Activated T-cell treated with anti-CD3 and anti-CD28 coated beads, Interleukin-2, amount 50 U/mL, for 72 hours (primary cell): ENCODE results near the gene GPATCH4. TPM values are rescaled to one million over a fixed set of nuclear protein-coding genes. Genes with fewer than 3 reads are reported as not detected.

Experiments used
- ATAC-seq, 2 donors: fragments of 150-1000 bp; cut with Tn5 transposase; replicated peaks in 1 of 2; 2 replicates each; pipeline ENCODE4 v1.10.0; 2021; ENCODE audit warnings: moderate library complexity in 2 of 2, mild to moderate bottlenecking in 1 of 2
- DNase-seq, 2 donors: peaks; one replicate each; pipeline ENCODE4 v3.0.0; 2021 to 2022; ENCODE audit warnings: mixed read lengths in 1 of 2
- H3K27ac Mint-ChIP-seq: one replicate; pipeline ENCODE4 v1.8.0; 2022; ENCODE audit warnings: mild to moderate bottlenecking, moderate library complexity, mixed read lengths
- H3K27me3 Mint-ChIP-seq: one replicate; pipeline ENCODE4 v1.8.0; 2022; ENCODE audit warnings: low read depth, mixed read lengths
- H3K36me3 Mint-ChIP-seq, 2 donors: one replicate each; pipeline ENCODE4 v1.8.0; 2022; ENCODE audit warnings: mixed read lengths in 2 of 2, mild to moderate bottlenecking in 1 of 2; ENCODE audit not compliant: insufficient read depth in 2 of 2
- H3K4me1 Mint-ChIP-seq: one replicate; pipeline ENCODE4 v1.8.0; 2022; ENCODE audit warnings: low read depth, mixed read lengths
- H3K4me3 Mint-ChIP-seq, 2 donors: one replicate each; pipeline ENCODE4 v1.8.0; 2022; ENCODE audit warnings: mild to moderate bottlenecking in 2 of 2, mixed read lengths in 2 of 2, moderate library complexity in 2 of 2
- H3K9me3 Mint-ChIP-seq, 2 donors: one replicate each; pipeline ENCODE4 v1.8.0; 2022; ENCODE audit warnings: mixed read lengths in 2 of 2
- total RNA-seq, 2 donors: library from RNA; stranded (reverse); gene quantifications; one replicate each; pipeline ENCODE4 v1.2.3, GENCODE V29; 2022

The GPATCH4 gene
- total RNA-seq, 2 donors from 2014 or later, result 25.6 to 31.6 TPM

DNA sequence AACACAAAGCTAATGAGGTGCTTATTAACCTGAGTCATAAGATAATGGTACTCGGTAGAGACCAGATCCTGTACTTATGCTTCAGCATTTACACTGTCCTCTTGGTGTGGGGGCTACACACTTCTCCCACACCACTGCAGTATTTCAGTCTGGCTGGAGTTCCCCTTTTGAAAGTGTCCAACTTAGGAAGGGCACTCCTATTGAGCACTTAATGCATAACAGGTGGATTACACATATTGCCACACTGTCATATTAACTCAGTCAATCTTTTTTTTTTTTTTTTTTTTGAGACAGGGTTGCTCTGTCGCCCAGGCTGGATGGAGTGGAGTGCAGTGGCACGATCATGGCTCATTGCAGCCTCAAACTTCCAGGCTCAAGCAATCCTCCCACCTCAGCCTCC is 1.5 kb downstream of the GPATCH4 start:
- Mint-ChIP-seq H3K36me3 (peaks cover 3 to 22% of the 10 kb centered on the region in 2 donors), H3K27ac (peak overlapping the region; percentile 19), H3K4me1 (peaks cover 45% of the 10 kb centered on the region), H3K4me3 (peak overlapping the region; percentile 87 to 90), H3K27me3 (no peaks in the 10 kb centered on the region), H3K9me3 (no peaks in the 10 kb centered on the region)
- ATAC-seq (peak; percentile 62 to 68), DNase-seq (no peak)

DNA sequence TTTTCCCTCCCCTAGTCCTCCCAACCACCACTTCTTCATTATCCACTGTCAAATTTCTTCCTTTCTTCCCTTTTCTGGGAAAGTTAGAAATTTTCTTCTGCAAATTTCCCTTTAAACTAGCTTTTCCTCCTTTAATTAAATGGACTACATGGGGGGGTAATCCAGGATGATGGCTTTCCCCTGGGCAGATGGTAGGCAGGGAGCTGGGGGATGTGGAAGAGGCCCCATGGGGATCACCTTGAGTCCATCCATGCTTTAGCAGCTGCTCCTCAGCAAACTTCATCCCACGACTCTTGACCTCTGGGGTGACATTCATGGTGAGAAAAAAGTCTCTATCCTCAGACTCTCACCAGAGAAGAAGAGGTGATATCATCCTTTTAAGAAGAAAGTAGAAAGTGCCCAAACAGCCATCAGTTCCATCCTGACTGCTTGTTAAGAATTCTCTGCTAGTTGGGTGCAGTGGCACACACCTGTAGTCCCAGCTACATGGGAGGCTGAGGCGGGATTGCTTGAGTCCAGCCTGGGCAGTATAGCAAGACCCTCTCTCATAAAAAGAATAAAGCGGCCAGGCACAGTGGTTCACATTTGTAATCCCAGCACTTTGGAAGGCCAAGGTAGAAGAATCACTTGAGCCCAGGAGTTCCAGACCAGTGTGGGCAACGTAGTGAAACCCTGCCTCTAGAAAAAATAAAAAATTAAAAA is 2.4 kb downstream of the GPATCH4 start:
- DNase-seq (no peak), ATAC-seq (no peak)
- Mint-ChIP-seq H3K9me3 (no peaks in the 10 kb centered on the region), H3K4me1 (peaks cover 48% of the 10 kb centered on the region), H3K36me3 (peaks cover 4 to 22% of the 10 kb centered on the region in 2 donors), H3K4me3 (no peak overlapping the region), H3K27ac (peak overlapping the region; percentile 52), H3K27me3 (no peaks in the 10 kb centered on the region)

GRCh38 chr1:156598125-156598524 is 3.2 kb downstream of the GPATCH4 start:
- H3K27me3 Mint-ChIP-seq, result no peaks in the 10 kb centered on the region
- peak overlapping the region; percentile 13 for H3K27ac Mint-ChIP-seq
- DNase-seq (no peak), ATAC-seq (no peak)
- no peaks in the 10 kb centered on the region for H3K9me3 Mint-ChIP-seq
- H3K4me3 Mint-ChIP-seq, result no peak overlapping the region
- H3K4me1 Mint-ChIP-seq, result peaks cover 47% of the 10 kb centered on the region
- H3K36me3 Mint-ChIP-seq, result peaks cover 4 to 22% of the 10 kb centered on the region in 2 donors

DNA sequence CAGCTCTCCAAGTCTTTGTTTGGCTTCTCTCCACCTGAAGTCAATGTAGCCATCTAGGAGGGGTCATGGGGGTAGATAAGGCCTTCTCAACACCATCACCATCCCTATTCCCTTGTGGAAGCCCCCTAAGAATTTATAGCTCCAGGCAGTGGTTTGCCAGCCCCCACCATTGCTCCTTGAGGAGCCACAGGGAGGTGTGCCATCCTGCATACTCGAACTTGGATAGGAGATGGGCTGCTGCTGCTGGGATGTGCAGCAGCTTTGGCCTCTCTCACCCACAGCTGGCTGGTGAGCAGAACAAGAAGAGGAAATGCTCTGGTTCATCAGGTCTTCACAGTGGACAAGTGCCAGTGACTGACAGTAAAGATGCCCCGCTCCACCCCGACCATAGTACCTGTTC is 4.9 kb downstream of the GPATCH4 start:
- no peak overlapping the region for H3K4me3 Mint-ChIP-seq

GRCh38 chr1:156595016-156595415 is 6.3 kb downstream of the GPATCH4 start:
- Mint-ChIP-seq H3K27ac (peak overlapping the region; percentile 23), H3K36me3 (peaks cover 4 to 19% of the 10 kb centered on the region in 2 donors), H3K4me1 (peaks cover 44% of the 10 kb centered on the region), H3K27me3 (no peaks in the 10 kb centered on the region), H3K4me3 (no peak overlapping the region), H3K9me3 (no peaks in the 10 kb centered on the region)
- ATAC-seq (no peak), DNase-seq (no peak)

More for the DNA sequence above, 4.9 kb downstream of the GPATCH4 start:
- peaks cover 4 to 22% of the 10 kb centered on the region in 2 donors for H3K36me3 Mint-ChIP-seq
- DNase-seq (no peak), ATAC-seq (no peak)
- no peaks in the 10 kb centered on the region for H3K9me3 Mint-ChIP-seq
- peaks cover 43% of the 10 kb centered on the region for H3K4me1 Mint-ChIP-seq
- peak overlapping the region; percentile 31 for H3K27ac Mint-ChIP-seq
- no peaks in the 10 kb centered on the region for H3K27me3 Mint-ChIP-seq

DNA sequence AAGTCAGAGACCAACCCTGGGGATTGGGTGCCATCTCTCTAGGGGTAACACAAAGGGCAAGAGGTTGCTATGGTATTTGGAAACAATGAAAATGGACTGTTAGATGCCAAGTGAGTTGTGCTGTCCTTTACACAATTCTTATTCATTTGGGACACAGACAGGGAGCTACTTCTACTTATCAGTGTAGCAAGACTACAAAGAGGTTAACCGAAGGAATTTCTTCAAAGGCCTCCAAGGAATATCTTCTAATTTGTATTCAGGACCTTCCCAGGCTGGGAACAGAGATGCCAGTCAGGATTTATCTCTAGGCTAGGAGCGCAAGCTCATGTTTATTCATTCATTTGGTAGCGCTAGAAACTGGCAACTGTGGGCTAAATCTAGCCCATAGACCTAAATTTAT is 7.1 kb downstream of the GPATCH4 start:
- no peaks in the 10 kb centered on the region for H3K9me3 Mint-ChIP-seq
- H3K27ac Mint-ChIP-seq, result peak overlapping the region; percentile 4
- H3K4me3 Mint-ChIP-seq, result no peak overlapping the region
- peaks cover 35% of the 10 kb centered on the region for H3K4me1 Mint-ChIP-seq
- no peaks in the 10 kb centered on the region for H3K27me3 Mint-ChIP-seq
- ATAC-seq (no peak), DNase-seq (no peak)
- H3K36me3 Mint-ChIP-seq, result peaks cover 4 to 19% of the 10 kb centered on the region in 2 donors

- Mint-ChIP-seq H3K36me3 (peaks cover 4 to 17% of the 10 kb centered on the region in 2 donors), H3K9me3 (no peaks in the 10 kb centered on the region), H3K4me3 (no peak overlapping the region), H3K27me3 (no peaks in the 10 kb centered on the region), H3K27ac (no peak overlapping the region), H3K4me1 (peaks cover 30% of the 10 kb centered on the region)
- DNase-seq (no peak), ATAC-seq (no peak)
Measured at GRCh38 chr1:156593661-156593989, 7.7 kb downstream of the GPATCH4 start.

GRCh38 chr1:156592910-156593660 is 8.2 kb downstream of the GPATCH4 start:
- Mint-ChIP-seq H3K27ac (peak overlapping the region; percentile 31), H3K36me3 (peaks cover 4 to 13% of the 10 kb centered on the region in 2 donors), H3K27me3 (no peaks in the 10 kb centered on the region), H3K4me3 (peak overlapping the region; percentile 66 to 83), H3K9me3 (no peaks in the 10 kb centered on the region), H3K4me1 (peaks cover 25% of the 10 kb centered on the region)
- no peak for ATAC-seq
- DNase-seq, result no peak

DNA sequence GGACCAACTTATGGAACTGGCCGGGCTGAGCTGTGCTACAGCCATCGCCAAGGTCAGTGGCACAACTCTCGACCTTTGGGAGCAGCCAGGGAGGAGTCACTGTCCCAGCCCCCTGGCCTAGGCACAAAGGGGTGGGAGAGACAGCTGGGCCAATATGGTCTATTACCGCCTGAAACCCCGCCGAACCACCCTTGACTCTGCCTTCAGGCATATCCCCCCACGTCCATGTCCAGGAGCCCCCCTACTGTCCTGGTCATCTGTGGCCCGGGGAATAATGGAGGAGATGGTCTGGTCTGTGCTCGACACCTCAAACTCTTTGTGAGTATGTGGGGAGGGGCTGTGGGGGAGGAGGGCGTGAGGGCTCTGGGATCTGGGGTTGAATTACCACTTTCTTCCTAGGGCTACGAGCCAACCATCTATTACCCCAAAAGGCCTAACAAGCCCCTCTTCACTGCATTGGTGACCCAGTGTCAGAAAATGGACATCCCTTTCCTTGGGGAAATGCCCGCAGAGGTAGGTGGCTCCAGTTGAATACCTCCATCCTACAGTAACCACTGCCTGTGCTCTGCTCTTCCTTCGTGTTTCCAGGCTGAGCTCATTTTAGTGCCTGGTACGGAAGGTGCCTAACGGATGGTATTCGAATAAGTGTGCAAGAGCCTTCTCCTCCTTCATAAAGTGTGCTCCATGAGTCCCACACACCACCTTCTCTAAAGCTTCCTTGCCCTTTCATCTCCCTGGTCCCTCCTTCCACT is 8.9 kb downstream of the GPATCH4 start:
- DNase-seq, result no peak
- Mint-ChIP-seq H3K4me1 (peaks cover 24% of the 10 kb centered on the region), H3K36me3 (peaks cover 4 to 13% of the 10 kb centered on the region in 2 donors), H3K9me3 (no peaks in the 10 kb centered on the region), H3K27me3 (no peaks in the 10 kb centered on the region), H3K27ac (peak overlapping the region; percentile 31), H3K4me3 (peak overlapping the region; percentile 66 to 83)
- ATAC-seq, result no peak

- Mint-ChIP-seq H3K27ac (peak within 1 kb of the TSS; percentile 92), H3K27me3 (no peaks in the 10 kb centered on the region), H3K9me3 (no peaks in the 10 kb centered on the region), H3K36me3 (peaks cover 4 to 7% of the 10 kb centered on the region in 2 donors), H3K4me3 (peak within 1 kb of the TSS; percentile 83 to 87), H3K4me1 (peaks cover 24% of the 10 kb centered on the region)
- ATAC-seq, result peak; percentile 95 to 97
- peak; percentile 76 to 81 for DNase-seq
Measured at GRCh38 chr1:156591432-156592157, 9.7 kb downstream of the GPATCH4 start, which contains the start of gene NAXE. TSS of gene NAXE (plus strand) at chr1:156591776. CDS start at chr1:156591805, 29 bp downstream.

DNA sequence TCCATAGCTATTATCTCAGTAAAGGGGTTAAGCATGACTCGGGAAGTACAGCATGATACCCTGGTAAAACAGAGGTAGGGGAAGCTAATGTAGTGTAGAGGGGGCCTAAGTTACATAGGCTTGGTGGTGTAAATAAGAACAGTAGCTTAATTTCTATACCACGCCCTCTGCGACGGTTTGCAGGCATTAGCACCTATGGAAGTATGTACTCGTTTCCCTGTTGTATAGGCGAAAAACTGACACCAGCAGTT is 10.2 kb downstream of the GPATCH4 start:
- Mint-ChIP-seq H3K36me3 (peaks cover 4 to 7% of the 10 kb centered on the region in 2 donors), H3K4me1 (peaks cover 24% of the 10 kb centered on the region), H3K27me3 (no peaks in the 10 kb centered on the region), H3K9me3 (no peaks in the 10 kb centered on the region), H3K27ac (peak overlapping the region; percentile 92), H3K4me3 (peak overlapping the region; percentile 83 to 87)
- ATAC-seq (peak in 1 of 2 donors; percentile 11), DNase-seq (no peak)

DNA sequence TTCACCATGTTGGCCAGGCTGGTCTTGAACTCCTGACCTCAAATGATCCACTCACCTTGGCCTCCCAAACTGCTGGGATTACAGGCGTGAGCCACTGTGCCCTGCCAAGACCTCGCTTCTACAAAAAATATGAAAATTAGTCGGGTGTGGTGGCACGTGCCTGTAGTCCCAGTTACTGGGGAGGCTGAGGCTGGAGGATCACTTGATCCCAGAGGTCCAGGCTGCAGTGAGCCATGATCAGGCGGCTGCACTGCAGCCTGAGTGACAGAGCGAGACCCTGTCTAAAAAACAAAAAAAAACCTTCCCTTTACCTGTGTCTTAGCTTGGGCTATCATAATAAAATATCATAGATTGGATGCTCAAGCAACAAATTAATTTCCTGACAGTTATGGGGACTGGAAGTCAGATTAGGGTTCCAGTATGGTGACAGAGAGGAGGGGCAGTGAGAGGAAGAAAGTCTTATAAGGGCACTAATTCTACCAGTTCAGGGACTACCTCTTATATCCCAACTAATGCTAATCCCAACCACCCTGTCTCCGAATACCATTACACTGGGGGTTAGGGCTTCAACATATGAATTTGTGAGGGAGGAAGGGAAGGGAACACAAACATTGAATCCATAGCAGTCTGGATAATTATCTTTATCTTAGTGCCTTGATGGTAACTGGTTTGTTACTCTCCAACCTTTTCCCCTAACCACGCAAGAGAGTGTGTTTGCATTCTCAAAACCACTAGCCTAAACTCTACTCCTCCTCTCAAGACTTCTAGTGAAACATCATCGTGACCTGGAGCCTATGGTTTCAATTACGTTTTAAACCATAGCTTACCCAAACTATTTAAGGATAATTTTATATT is 10.7 kb downstream of the GPATCH4 start:
- no peaks in the 10 kb centered on the region for H3K27me3 Mint-ChIP-seq
- peaks cover 24% of the 10 kb centered on the region for H3K4me1 Mint-ChIP-seq
- DNase-seq, result no peak
- no peaks in the 10 kb centered on the region for H3K9me3 Mint-ChIP-seq
- ATAC-seq, result no peak
- peak overlapping the region; percentile 83 to 87 for H3K4me3 Mint-ChIP-seq
- H3K27ac Mint-ChIP-seq, result peak overlapping the region; percentile 92
- peaks cover 4 to 7% of the 10 kb centered on the region in 2 donors for H3K36me3 Mint-ChIP-seq
